ENCODE measurements around the gene PSMD2. TPM values are rescaled to one million over a fixed set of nuclear protein-coding genes. Genes with fewer than 3 reads are reported as not detected.

Gene PSMD2
- polyA plus RNA-seq, 1 donor from 2014 or later, result 319 TPM

- H3K4me3 ChIP-seq (ENCODE audit: low read length), result no peak overlapping the region
- no peak overlapping the region for H2AFZ ChIP-seq (ENCODE audit: low read depth, low read length)
- H3K9me3 ChIP-seq (ENCODE audit: low read length), result no peaks in the 10 kb centered on the region
- no peaks in the 10 kb centered on the region for H3K9me2 ChIP-seq (ENCODE audit: insufficient read depth, low read length)
- H3K27ac ChIP-seq (ENCODE audit: low read length), result no peak overlapping the region
- H4K20me1 ChIP-seq (ENCODE audit: insufficient read depth), result no peaks in the 10 kb centered on the region
- H3K9ac ChIP-seq (ENCODE audit: low read length), result no peak overlapping the region
- no peaks in the 10 kb centered on the region for H3K36me3 ChIP-seq (ENCODE audit: insufficient read depth, low read length)
- TF ChIP-seq RAD21 (conservative IDR thresholded peaks at IDR 0.05) (no peak), TAF1 (IDR thresholded peaks at IDR 0.05; ENCODE audit: low read depth) (no peak), SMC3 (conservative IDR thresholded peaks at IDR 0.05; ENCODE audit: poor library complexity) (no peak), CTCF (IDR thresholded peaks at IDR 0.05; ENCODE audit: poor library complexity, severe bottlenecking) (no peak), REST (IDR thresholded peaks at IDR 0.05; ENCODE audit: borderline replicate concordance) (no peak), POLR2AphosphoS5 (IDR thresholded peaks at IDR 0.05) (peak; percentile 13)
- no peak overlapping the region for H3K4me2 ChIP-seq (ENCODE audit: low read length)
- no peaks in the 10 kb centered on the region for H3F3A ChIP-seq (ENCODE audit: insufficient read depth, low read length, poor library complexity, severe bottlenecking)
- no peaks in the 10 kb centered on the region for H3K79me2 ChIP-seq (replicated peaks; ENCODE audit: insufficient read depth, low read length)
- no peaks in the 10 kb centered on the region for H3K27me3 ChIP-seq (ENCODE audit: insufficient read depth, low read depth, low read length)
These were observed 52.6 kb downstream of the PSMD2 start for GRCh38 chr3:184351511-184352148.

- H3K9me3 ChIP-seq (ENCODE audit: low read length), result no peaks in the 10 kb centered on the region
- H3K27ac ChIP-seq (ENCODE audit: low read length), result no peak overlapping the region
- H3K79me2 ChIP-seq (replicated peaks; ENCODE audit: insufficient read depth, low read length), result no peaks in the 10 kb centered on the region
- no peaks in the 10 kb centered on the region for H4K20me1 ChIP-seq (ENCODE audit: insufficient read depth)
- H3K36me3 ChIP-seq (ENCODE audit: insufficient read depth, low read length), result no peaks in the 10 kb centered on the region
- no peaks in the 10 kb centered on the region for H3K27me3 ChIP-seq (ENCODE audit: insufficient read depth, low read depth, low read length)
- H3K4me3 ChIP-seq (ENCODE audit: low read length), result no peak overlapping the region
- no peak for TF ChIP-seq POLR2AphosphoS5 (IDR thresholded peaks at IDR 0.05)
- no peak for TF ChIP-seq SMC3 (conservative IDR thresholded peaks at IDR 0.05; ENCODE audit: poor library complexity)
- no peak for TF ChIP-seq RAD21 (conservative IDR thresholded peaks at IDR 0.05)
- no peaks in the 10 kb centered on the region for H3K9me2 ChIP-seq (ENCODE audit: insufficient read depth, low read length)
- H3K4me2 ChIP-seq (ENCODE audit: low read length), result no peak overlapping the region
- H3F3A ChIP-seq (ENCODE audit: insufficient read depth, low read length, poor library complexity, severe bottlenecking), result no peaks in the 10 kb centered on the region
- H2AFZ ChIP-seq (ENCODE audit: low read depth, low read length), result no peak overlapping the region
- no peak overlapping the region for H3K9ac ChIP-seq (ENCODE audit: low read length)
These were observed 53.2 kb downstream of the PSMD2 start for GRCh38 chr3:184352149-184352785.

GRCh38 chr3:184352897-184353545, 54.0 kb downstream of the PSMD2 start:
- H3K4me2 ChIP-seq (ENCODE audit: low read length), result no peak overlapping the region
- H3K9me2 ChIP-seq (ENCODE audit: insufficient read depth, low read length), result no peaks in the 10 kb centered on the region
- no peaks in the 10 kb centered on the region for H3F3A ChIP-seq (ENCODE audit: insufficient read depth, low read length, poor library complexity, severe bottlenecking)
- no peaks in the 10 kb centered on the region for H3K9me3 ChIP-seq (ENCODE audit: low read length)
- H3K4me3 ChIP-seq (ENCODE audit: low read length), result no peak overlapping the region
- H3K36me3 ChIP-seq (ENCODE audit: insufficient read depth, low read length), result no peaks in the 10 kb centered on the region
- H2AFZ ChIP-seq (ENCODE audit: low read depth, low read length), result no peak overlapping the region
- no peak overlapping the region for H3K9ac ChIP-seq (ENCODE audit: low read length)
- no peaks in the 10 kb centered on the region for H4K20me1 ChIP-seq (ENCODE audit: insufficient read depth)
- H3K27me3 ChIP-seq (ENCODE audit: insufficient read depth, low read depth, low read length), result no peaks in the 10 kb centered on the region
- H3K27ac ChIP-seq (ENCODE audit: low read length), result no peak overlapping the region
- H3K79me2 ChIP-seq (replicated peaks; ENCODE audit: insufficient read depth, low read length), result no peaks in the 10 kb centered on the region
- TF ChIP-seq EP300 (conservative IDR thresholded peaks at IDR 0.05; ENCODE audit: poor library complexity, severe bottlenecking), result no peak
- TF ChIP-seq MXI1 (conservative IDR thresholded peaks at IDR 0.05; ENCODE audit: poor library complexity, severe bottlenecking), result no peak
- TF ChIP-seq EZH2 (IDR thresholded peaks at IDR 0.05; ENCODE audit: borderline replicate concordance, insufficient read depth, low read length, poor library complexity, severe bottlenecking), result no peak
- no peak for TF ChIP-seq RAD21 (conservative IDR thresholded peaks at IDR 0.05)
- TF ChIP-seq SMC3 (conservative IDR thresholded peaks at IDR 0.05; ENCODE audit: poor library complexity), result no peak
- TF ChIP-seq CTCF (IDR thresholded peaks at IDR 0.05; ENCODE audit: poor library complexity, severe bottlenecking), result no peak

All from neural cell (in vitro differentiated cells).